HG03354 (cell line): ENCODE data around the gene CETN1.

Experiments
- ATAC-seq: cut with Tn5 transposase; IDR thresholded peaks from one replicate; pipeline ENCODE4 v1.9.1; 2021; ENCODE audit warnings: mild to moderate bottlenecking; ENCODE audit not compliant: unreplicated experiment, poor library complexity, severe bottlenecking

CETN1 gene

DNA sequence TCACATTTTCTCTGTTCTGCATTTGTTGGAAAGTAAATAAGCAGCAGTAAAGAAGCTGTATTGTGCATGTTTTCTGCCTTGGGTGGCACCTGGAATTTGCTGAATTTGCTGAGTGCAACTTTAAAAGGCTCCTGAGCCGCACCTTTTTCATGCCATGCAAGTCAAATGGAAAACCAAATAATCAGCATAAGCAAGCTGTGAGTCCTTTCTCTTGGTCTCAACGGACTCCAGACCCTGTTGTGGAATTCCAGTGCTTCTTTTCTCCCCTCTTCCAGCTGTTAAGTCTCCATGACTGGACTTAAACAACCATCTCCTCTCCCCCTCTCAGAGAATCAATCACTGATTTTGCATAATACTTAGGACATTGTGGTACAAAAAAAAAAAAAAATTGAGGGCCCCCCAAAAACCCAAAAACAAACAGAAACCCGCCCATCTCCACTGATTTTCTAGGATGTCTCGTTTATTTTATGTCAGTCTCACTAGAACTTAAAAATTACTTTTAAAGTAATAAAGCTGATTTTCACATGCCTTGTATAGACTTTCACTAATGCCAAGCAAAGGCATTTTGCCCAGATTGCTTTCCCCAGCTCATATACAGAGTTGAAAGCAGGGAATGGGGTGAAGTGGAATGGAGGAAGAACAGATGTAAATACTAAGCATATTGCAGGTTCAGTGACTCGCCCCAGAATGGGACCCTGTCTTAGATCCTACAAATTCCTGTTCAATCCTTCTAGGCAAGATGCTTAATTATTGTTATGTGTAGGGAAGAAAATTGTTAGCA is 5.1 kb upstream of the CETN1 start:
- ATAC-seq, result no peak

DNA sequence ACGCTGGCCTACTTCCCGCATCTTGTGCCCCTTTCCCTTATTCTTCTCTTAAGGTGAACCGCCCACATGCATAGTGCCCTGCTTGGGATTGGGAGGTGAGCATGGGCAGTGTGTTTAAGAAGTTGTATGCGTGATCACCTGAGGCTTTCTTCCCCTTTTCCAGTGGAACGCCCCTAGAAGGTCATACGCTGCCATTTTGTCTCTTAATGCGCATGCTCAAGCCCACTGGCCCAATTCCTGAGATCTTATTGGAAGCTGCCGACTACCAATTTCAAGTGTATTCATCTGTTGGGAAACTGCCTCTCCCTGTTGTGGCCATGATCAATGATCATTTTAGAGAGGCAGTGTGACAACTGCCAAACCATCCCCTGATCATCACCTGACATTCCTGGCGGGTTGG is 3.3 kb upstream of the CETN1 start:
- ATAC-seq, result no peak

GRCh38 chr18:577643-578375 is 2.4 kb upstream of the CETN1 start:
- ATAC-seq, result no peak

GRCh38 chr18:579238-579637 is 942 bp upstream of the CETN1 start:
- no peak for ATAC-seq

DNA sequence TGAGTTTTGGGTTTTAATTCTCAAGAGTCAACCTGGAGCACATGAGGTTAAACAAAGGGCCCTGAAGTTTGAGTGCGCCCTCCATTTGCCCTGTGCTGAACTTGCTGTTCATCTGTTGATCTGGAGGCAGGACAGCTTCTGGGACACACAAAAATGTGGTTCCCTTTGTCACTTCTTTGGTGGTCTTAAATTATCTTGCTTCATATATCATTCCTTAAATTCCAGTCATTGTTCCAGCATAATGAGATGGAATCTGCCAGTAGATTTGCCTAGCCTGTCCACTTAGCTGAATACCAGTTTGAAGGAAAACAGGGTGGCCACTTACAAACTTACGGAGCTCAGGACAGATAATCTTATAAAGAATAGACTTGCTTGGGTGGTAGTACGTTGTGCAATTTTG is 916 bp downstream of the CETN1 start:
- ATAC-seq, result no peak

GRCh38 chr18:582465-582864 is 2.3 kb downstream of the CETN1 start:
- no peak for ATAC-seq

DNA sequence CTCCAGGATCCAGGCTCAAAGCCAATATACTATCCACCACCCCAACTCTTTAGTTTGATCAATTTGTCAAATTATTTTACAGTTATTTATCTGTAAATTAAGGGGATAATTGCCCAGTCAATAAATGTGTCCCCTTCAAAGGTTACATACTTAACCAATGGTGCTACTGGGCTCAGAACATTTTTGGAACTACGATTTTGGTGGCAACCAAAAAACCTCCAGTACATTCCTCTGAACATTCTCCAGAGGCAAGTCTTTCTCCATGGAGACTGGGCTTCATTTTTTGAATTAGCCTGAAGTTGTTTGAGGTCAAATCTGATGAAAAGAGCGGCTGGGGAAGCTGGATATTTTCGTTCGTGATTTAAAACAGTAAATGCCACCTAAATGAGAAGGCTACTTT is 14.9 kb downstream of the CETN1 start:
- ATAC-seq, result no peak

DNA sequence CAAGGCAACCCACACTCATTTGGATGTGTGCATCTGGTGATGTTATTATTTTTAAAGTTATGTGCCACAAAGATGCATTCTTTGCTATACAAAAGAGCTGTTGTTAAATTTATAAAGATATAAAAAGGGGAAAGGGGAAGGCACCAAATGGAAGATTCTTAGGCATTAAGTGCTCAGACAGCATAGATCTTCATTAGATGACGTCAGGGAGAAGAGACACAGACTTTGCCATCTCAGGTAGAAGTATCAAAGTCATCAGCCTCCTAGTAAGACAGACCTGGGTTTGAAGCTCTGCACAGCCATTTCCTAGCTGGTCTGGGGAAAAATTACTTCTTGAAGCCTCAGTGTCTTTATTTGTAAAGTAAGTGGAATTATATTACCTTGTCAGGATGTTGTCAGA is 15.4 kb downstream of the CETN1 start:
- ATAC-seq, result no peak

GRCh38 chr18:596288-596881 is 16.2 kb downstream of the CETN1 start:
- peak; percentile 61 for ATAC-seq

GRCh38 chr18:598124-598589 is 18.0 kb downstream of the CETN1 start:
- no peak for ATAC-seq

DNA sequence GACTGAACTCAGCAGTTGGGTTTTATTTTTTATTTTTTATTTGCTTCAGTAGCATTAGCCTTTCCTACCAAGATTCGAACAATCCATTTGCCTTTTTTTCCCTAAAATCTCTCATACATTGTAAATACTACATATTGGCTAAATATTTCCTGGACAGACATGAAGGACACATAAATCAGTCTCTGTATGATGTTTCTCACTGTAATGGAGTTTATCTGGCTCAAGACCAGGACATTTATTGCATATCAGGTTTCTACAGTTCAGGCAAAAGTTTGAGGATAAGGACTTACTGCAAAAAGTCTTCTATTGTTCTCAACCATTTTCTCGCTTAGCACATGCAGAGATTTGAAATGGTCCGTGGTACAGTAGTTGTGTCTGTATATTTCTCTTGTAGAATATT is 19.9 kb downstream of the CETN1 start:
- ATAC-seq, result no peak

DNA sequence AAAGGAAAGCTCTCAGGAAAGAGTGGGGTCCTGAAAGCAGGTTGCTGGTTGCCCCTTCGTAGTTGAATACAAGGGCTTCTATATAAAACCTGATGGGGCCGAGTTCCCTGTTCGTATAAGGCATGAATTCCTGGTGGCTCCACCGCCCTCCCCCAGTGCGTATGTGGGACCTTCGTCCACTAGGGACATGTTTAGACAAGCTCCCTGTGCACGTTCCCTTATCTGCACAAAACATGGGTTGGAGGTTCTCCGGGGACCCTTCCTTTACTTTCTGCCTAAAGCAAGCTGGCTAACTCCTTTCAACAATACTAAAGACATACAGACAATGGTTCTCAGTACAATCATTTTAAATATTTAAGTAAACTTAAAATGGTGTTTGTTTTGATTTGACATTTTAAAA is 24.6 kb downstream of the CETN1 start:
- ATAC-seq, result no peak

GRCh38 chr18:607930-608329 is 27.8 kb downstream of the CETN1 start:
- no peak for ATAC-seq

GRCh38 chr18:610214-610928 is 30.2 kb downstream of the CETN1 start:
- no peak for ATAC-seq

- no peak for ATAC-seq
Measured at GRCh38 chr18:612156-612555, 32.0 kb downstream of the CETN1 start.

DNA sequence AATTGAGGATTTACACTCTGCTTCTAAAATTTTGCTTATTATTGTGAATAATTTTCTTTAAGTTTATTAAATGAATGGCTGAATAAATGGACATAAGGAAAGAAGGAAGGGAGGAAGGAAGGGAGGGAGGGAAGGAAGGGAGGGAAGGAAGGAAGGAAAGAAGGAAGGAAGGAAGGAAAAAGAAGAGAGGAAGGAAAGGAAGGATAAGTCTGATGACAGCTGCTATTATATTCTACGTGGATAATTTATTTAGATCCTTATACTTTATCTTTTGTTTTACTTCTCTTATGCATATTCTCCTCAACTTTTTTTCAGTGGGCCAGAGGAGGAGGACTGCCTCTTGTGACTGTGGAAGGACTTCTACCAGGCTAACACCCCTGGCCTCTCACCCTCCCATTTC is 34.0 kb downstream of the CETN1 start:
- ATAC-seq, result no peak

GRCh38 chr18:615092-615521 is 34.9 kb downstream of the CETN1 start:
- no peak for ATAC-seq

DNA sequence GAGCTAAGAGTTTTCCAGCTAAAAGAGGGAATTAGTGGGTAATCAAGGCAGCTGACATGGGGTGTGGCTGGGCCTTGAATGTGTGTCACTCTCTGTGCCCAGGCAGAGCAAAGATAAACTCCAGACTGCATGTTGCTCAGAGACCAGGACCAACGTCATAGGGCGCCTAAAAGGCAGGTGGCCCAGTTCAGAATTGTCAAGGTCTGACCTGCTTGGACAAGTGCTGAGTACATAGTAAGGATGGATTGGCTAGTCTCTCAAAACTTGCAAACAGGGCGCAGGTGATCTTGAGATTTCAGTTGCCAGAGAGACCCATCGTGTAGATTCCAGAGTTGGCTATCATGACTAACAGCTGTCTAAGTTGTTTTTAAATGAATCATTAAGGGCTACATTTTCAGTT is 35.6 kb downstream of the CETN1 start:
- no peak for ATAC-seq

- ATAC-seq, result no peak
Measured at GRCh38 chr18:616380-616995, 36.3 kb downstream of the CETN1 start.

- ATAC-seq, result no peak
Measured at GRCh38 chr18:617970-618504, 37.9 kb downstream of the CETN1 start.
